Thymus (tissue), 11 donors: ENCODE measurements around the gene RITA1. TPM values are rescaled to one million over a fixed set of nuclear protein-coding genes. Genes with fewer than 3 reads are reported as not detected.

Experiments used
- DNase-seq, 9 donors: peaks; one replicate each; pipeline ENCODE4 v3.0.0-alpha.2; 2013; ENCODE audit warnings: low spot score in 9 of 9, low read depth in 6 of 9, missing footprints in 1 of 9
- H3K27ac ChIP-seq, 2 donors: one replicate each; pipeline ENCODE4 v1.5.1; 2013; ENCODE audit warnings: control low read depth in 1 of 2, low read depth in 1 of 2, low read length in 1 of 2, mild to moderate bottlenecking in 1 of 2, moderate library complexity in 1 of 2
- H3K27me3 ChIP-seq, 2 donors: one replicate each; pipeline ENCODE4 v1.5.1; 2013; ENCODE audit warnings: low read length in 1 of 2; ENCODE audit not compliant: control insufficient read depth in 2 of 2, insufficient read depth in 1 of 2
- H3K36me3 ChIP-seq, 2 donors: one replicate each; pipeline ENCODE4 v1.5.1; 2013; ENCODE audit warnings: low read length in 1 of 2, mild to moderate bottlenecking in 1 of 2, moderate library complexity in 1 of 2; ENCODE audit not compliant: control insufficient read depth in 2 of 2, insufficient read depth in 2 of 2
- H3K4me1 ChIP-seq, 2 donors: one replicate each; pipeline ENCODE4 v1.5.1; 2013; ENCODE audit warnings: low read length in 2 of 2; ENCODE audit not compliant: control insufficient read depth in 2 of 2, insufficient read depth in 2 of 2
- H3K4me3 ChIP-seq, 2 donors: one replicate each; pipeline ENCODE4 v1.5.1; 2013; ENCODE audit warnings: low read length in 2 of 2, control low read depth in 1 of 2, mild to moderate bottlenecking in 1 of 2
- H3K9me3 ChIP-seq, 2 donors: one replicate each; pipeline ENCODE4 v1.5.1; 2013; ENCODE audit warnings: low read length in 1 of 2, mild to moderate bottlenecking in 1 of 2; ENCODE audit not compliant: control insufficient read depth in 2 of 2, insufficient read depth in 1 of 2
- WGBS: extraction: QIAGEN DNeasy Blood & Tissue Kit; methylation state at CpG from one replicate; pipeline ENCODE4 v1.1.7; 2013; 5-methylcytosine and 5-hydroxymethylcytosine counted together
- polyA plus RNA-seq: library from polyadenylated mRNA; stranded (reverse); fragments of 200-250 nt; gene quantifications from one replicate; pipeline ENCODE4 v1.2.3, GENCODE V29; 2013
- total RNA-seq: library from RNA; stranded (reverse); fragments of 120-200 nt; gene quantifications from one replicate; pipeline ENCODE4 v1.2.4, GENCODE V29; 2013
- donor health status: healthy.

RITA1 gene
- total and polyA plus RNA-seq, 2 donors, result 8.5 to 18.3 TPM

DNA sequence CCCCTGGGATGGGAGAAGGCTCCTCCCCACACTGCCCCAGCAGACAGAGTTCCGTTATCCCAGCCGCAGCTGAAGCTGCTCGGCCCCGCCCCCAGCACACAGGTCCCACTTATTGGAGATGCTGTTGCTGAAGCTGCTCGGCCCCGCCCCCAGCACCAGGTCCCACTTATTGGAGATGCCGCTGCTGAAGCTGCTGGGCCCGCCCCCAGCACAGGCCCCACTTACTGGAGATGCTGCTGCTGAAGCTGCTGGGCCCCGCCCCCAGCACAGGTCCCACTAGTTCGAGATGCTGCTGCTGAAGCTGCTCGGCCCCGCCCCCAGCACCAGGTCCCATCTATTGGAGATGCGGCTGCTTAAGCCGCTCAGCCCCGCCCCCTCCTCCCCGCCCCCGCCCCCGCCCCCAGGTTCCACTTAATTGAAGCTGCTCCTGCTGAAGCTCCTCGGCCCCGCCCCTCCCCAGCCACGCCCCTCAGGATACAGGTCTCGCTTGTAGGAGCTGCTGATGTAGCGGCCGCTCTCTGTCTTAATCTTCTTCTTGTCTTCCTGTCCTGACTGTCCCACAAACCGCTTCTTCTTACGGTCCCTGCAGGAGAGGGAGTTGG lies 24.0 kb upstream of the RITA1 start:
- WGBS, result 96% methylated on average over 26 of the region's 26 CpGs
- Histone ChIP-seq H3K36me3 (peaks cover 69 to 84% of the 10 kb centered on the region in 2 donors), H3K9me3 (no peaks in the 10 kb centered on the region), H3K4me1 (no peaks in the 10 kb centered on the region), H3K4me3 (no peak overlapping the region), H3K27ac (no peak overlapping the region), H3K27me3 (no peaks in the 10 kb centered on the region)
- peak in 1 of 9 donors; percentile 33 for DNase-seq

DNA sequence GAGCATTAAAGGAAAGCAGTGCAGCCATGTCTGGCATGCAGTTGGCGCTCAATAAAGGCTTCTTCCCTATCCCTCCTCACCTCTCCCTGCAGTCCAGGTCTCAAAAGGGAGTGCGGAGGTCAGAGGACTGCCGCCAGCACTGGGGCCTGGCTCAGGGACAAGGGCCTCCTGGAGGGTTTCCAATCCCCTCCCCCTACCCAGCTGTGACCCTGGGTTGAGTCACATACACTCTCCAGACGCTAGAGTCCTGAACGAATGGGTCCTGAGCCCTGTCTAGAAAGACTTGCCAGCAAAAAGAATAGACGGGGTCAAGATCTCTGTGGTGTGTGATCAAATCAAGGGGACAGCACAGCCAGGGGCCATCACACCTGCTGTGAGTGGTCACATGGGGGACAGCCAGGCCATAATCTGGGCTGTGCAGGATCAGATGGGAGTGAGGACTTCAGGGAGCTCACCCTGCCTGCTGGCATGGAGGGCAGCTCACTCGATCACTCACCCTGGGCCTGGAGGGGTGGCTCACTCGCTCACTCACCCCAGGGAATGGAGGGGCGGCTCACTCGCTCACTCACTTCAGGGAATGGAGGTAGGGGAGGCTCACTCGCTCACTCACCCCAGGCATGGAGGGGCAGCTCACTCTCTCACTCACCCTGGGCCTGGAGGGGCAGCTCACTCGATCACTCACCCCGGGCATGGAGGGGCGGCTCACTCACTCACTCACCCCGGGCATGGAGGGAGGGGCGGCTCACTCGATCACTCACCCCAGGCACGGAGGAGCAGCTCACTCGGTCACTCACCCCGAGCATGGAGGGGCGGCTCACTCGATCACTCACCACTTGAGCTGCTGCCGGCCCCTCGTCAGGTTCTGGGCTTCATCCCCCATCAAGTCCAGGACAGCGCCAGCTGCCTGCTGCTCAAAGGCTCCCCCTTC lies 23.2 kb upstream of the RITA1 start:
- Histone ChIP-seq H3K4me1 (no peaks in the 10 kb centered on the region), H3K27ac (no peak overlapping the region), H3K9me3 (no peaks in the 10 kb centered on the region), H3K36me3 (peaks cover 76 to 89% of the 10 kb centered on the region in 2 donors), H3K4me3 (no peak overlapping the region), H3K27me3 (no peaks in the 10 kb centered on the region)
- WGBS, result 97% methylated on average over 25 of the region's 25 CpGs
- no peak for DNase-seq

DNA sequence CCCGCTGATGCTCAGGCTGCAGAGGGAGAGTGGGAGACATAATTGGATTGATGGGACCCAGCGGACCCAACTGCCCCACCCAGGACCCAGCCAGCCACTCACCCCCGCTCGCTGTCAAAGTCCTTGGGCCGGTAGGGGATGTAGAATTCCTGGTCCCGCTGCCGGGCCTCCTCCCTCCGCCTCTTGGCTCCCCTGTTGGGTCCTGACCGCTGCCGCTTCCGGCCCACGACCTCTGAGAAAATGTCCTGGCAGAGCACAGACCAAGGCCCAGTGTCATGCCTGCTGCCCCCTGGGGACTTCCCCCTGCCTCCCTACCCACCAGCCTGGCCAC lies 22.5 kb upstream of the RITA1 start:
- no peaks in the 10 kb centered on the region for H3K4me1 ChIP-seq
- peaks cover 81 to 89% of the 10 kb centered on the region in 2 donors for H3K36me3 ChIP-seq
- H3K9me3 ChIP-seq, result no peaks in the 10 kb centered on the region
- WGBS, result 98% methylated on average over 12 of the region's 12 CpGs
- no peak overlapping the region for H3K27ac ChIP-seq
- H3K4me3 ChIP-seq, result no peak overlapping the region
- no peaks in the 10 kb centered on the region for H3K27me3 ChIP-seq
- DNase-seq, result no peak

DNA sequence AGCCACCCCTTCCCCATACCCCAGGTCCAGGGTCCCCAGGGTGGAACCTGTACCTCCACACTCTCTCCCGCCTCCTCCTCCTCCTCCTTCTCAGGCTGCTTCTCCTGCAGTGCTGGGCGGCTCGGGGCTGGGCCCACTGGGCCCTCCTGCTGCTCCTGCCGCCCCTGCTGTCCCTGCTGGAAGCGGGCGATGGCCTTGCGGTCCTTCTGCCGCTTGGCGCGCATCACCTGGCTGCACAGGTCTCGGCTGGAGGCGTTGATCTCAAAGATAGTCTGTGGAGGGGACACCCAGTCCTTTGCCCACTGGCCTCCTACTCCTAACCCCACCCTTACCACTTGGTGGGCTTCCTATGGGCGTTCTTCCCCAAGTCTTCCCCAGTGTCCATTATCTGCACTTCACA lies 21.5 kb upstream of the RITA1 start:
- H3K4me1 ChIP-seq, result no peaks in the 10 kb centered on the region
- WGBS, result 97% methylated on average over 13 of the region's 13 CpGs
- DNase-seq, result no peak

DNA sequence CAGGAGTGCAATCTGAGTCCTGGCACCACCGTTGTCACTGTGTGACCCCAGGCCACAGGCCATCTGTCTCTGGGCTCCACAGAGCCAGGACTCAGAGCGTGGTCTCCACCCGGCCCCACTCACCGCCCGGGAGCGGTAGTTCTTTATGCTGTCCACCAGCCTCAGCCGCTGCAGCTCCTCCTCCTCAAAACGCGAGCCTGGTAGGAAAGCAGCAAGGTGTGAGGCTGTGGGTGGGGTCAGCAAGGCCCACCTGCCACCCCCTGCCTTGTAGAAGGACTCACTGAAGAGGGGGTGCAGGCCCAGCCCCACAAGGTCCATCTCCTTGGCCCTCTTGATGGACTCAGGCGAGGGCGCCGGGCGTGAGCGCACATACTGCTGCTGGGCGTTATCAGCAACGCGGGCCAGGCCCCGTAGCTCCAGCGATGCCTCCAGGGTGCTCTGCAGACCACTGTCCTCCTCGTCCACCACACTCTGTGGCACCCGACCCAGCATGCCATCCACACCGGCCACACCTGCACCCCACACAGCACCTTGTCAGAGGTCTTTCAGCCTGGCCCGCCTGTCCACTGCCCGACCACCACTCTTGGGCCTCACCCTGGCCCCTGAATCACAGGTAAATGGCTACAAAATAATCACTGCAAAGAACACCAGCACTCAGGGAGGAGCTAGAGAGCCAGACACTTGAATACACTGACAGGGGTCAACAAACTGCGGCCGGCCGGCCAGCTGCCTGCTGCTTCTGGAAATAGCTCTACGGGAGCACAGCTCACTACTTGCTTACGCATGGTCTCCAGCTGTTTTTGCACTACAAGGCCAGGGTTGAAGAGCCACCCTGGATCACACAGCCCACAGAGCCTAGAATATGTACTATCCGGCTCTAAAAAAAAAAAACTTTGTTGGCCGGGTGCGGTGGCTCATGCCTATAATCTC lies 19.7 kb upstream of the RITA1 start:
- Histone ChIP-seq H3K36me3 (peaks cover 87 to 89% of the 10 kb centered on the region in 2 donors), H3K4me3 (no peak overlapping the region), H3K27ac (no peak overlapping the region), H3K4me1 (no peaks in the 10 kb centered on the region), H3K9me3 (no peaks in the 10 kb centered on the region), H3K27me3 (no peaks in the 10 kb centered on the region)
- DNase-seq, result no peak
- WGBS, result 97% methylated on average over 32 of the region's 32 CpGs

More for the DNA sequence above, 21.5 kb upstream of the RITA1 start:
- Histone ChIP-seq H3K36me3 (peaks cover 80 to 89% of the 10 kb centered on the region in 2 donors), H3K27ac (no peak overlapping the region), H3K9me3 (no peaks in the 10 kb centered on the region), H3K4me3 (no peak overlapping the region), H3K27me3 (no peaks in the 10 kb centered on the region)

DNA sequence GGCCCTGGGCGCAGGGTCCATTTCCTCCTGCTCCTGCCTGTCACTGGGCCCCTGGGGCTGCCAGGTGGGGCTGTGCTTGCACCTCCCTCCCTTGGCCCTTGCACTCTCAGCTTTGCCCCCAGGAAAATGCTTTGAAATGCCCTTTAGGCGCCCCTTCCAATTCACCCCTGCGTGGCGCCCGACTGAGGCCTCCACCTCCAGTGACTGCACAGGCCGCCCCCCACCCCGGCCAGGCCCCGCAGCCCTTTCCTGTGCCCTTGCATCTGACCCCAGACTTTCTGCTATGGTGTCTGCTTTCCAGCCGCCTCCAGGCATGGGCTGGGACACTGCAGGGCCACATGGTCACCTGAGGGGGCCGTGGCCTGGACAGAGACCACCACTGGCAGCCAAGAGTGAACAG lies 17.7 kb upstream of the RITA1 start:
- no peak overlapping the region for H3K4me3 ChIP-seq
- no peaks in the 10 kb centered on the region for H3K27me3 ChIP-seq
- 98% methylated on average over 10 of the region's 10 CpGs for WGBS
- H3K9me3 ChIP-seq, result no peaks in the 10 kb centered on the region
- DNase-seq, result no peak
- peaks cover 86 to 90% of the 10 kb centered on the region in 2 donors for H3K36me3 ChIP-seq
- H3K4me1 ChIP-seq, result peaks cover 0 to 1% of the 10 kb centered on the region in 2 donors
- no peak overlapping the region for H3K27ac ChIP-seq

DNA sequence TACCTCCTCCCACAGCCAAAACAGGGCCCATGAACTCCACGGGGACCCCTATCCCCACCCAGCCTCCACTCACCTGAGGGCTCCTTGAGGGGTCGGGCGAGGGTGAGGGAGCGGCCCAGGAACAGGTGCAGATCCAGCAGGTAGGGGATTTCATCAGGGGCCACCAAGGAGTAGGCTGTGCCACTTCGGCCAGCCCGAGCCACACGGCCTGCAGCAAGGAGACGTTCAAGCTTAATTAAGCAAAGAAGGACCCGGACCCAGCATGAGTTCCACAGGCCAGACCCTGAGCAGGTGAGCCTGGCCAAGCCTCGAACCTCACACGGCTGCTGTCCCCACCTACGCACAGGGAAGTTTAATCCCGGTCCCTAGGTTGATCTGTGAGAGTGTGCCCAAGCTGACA lies 15.8 kb upstream of the RITA1 start:
- no peak overlapping the region for H3K27ac ChIP-seq
- H3K27me3 ChIP-seq, result no peaks in the 10 kb centered on the region
- peaks cover 0 to 15% of the 10 kb centered on the region in 2 donors for H3K4me1 ChIP-seq
- WGBS, result 98% methylated on average over 13 of the region's 13 CpGs
- no peak for DNase-seq
- H3K4me3 ChIP-seq, result no peak overlapping the region
- H3K9me3 ChIP-seq, result no peaks in the 10 kb centered on the region
- H3K36me3 ChIP-seq, result peaks cover 91 to 92% of the 10 kb centered on the region in 2 donors

DNA sequence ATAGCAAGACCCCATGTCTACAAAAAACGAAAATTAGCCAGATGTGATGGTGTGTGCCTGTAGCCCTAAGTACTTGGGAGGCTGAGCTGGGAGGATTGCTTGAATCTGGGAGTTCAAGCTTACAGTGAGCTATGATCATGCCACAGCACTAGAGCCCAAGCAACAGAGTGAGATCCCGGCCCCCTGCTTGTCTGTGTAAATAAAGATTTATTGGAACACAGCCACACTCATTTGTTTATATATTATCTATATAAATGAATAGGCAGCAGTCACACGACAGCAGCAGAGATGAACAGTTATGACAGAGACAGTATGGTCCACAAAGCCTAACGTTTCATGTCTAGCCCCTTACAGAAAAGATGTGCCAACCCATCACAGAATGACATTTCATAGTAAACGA lies 15.1 kb upstream of the RITA1 start:
- no peaks in the 10 kb centered on the region for H3K27me3 ChIP-seq
- H3K4me3 ChIP-seq, result no peak overlapping the region
- no peaks in the 10 kb centered on the region for H3K9me3 ChIP-seq
- DNase-seq, result no peak
- 97% methylated on average over 5 of the region's 5 CpGs for WGBS
- peaks cover 89 to 91% of the 10 kb centered on the region in 2 donors for H3K36me3 ChIP-seq
- H3K27ac ChIP-seq, result no peak overlapping the region
- peaks cover 0 to 15% of the 10 kb centered on the region in 2 donors for H3K4me1 ChIP-seq
